ENCODE results near the gene PCSK7.

PCSK7 gene

GRCh38 chr11:117180020-117180419, 51.9 kb downstream of the PCSK7 start:
- DNase-seq, result no peak

GRCh38 chr11:117179048-117179999, 52.5 kb downstream of the PCSK7 start:
- DNase-seq, result no peak

- peak; percentile 92 for DNase-seq
Measured at GRCh38 chr11:117178210-117179034, 53.5 kb downstream of the PCSK7 start, which contains the start of gene SIDT2. Gene SIDT2, plus strand, starts transcription at chr11:117178743. Its CDS starts 521 bp downstream, at chr11:117179264.

- DNase-seq, result no peak
Measured at GRCh38 chr11:117177534-117178209, 54.2 kb downstream of the PCSK7 start.

GRCh38 chr11:117176186-117176585, 55.7 kb downstream of the PCSK7 start:
- no peak for DNase-seq

GRCh38 chr11:117175781-117176180, 56.1 kb downstream of the PCSK7 start:
- no peak for DNase-seq

- DNase-seq, result no peak
Measured at GRCh38 chr11:117175104-117175503, 56.8 kb downstream of the PCSK7 start.

- DNase-seq, result no peak
Measured at GRCh38 chr11:117172724-117173421, 59.0 kb downstream of the PCSK7 start.

- no peak for DNase-seq
Measured at GRCh38 chr11:117171404-117172061, 60.3 kb downstream of the PCSK7 start.

- no peak for DNase-seq
Measured at GRCh38 chr11:117171007-117171403, 60.9 kb downstream of the PCSK7 start.

- DNase-seq, result no peak
Measured at GRCh38 chr11:117170210-117170609, 61.7 kb downstream of the PCSK7 start.

- DNase-seq, result no peak
Measured at GRCh38 chr11:117169736-117170135, 62.1 kb downstream of the PCSK7 start.

- DNase-seq, result no peak
Measured at GRCh38 chr11:117166491-117166890, 65.4 kb downstream of the PCSK7 start.

- DNase-seq, result no peak
Measured at GRCh38 chr11:117160826-117161225, 71.0 kb downstream of the PCSK7 start.

GRCh38 chr11:117159892-117160291, 72.0 kb downstream of the PCSK7 start:
- no peak for DNase-seq

GRCh38 chr11:117157507-117157906, 74.4 kb downstream of the PCSK7 start:
- DNase-seq, result no peak

GRCh38 chr11:117154468-117154867, 77.4 kb downstream of the PCSK7 start:
- no peak for DNase-seq

Measured in 8988T (cell line).